EH (cell line): ENCODE results near the gene ZNF263.
"Not testable (repeated sequence)": the region's sequence is repeated elsewhere in the genome, so short reads cannot be mapped to it uniquely, and the experiment has no call there.

Experiments used
- DNase-seq: peaks from one replicate; pipeline ENCODE4 v3.0.0-alpha.2; 2015; ENCODE audit warnings: low read depth

ZNF263 gene

GRCh38 chr16:3268294-3268693 is 15.0 kb upstream of the ZNF263 start:
- DNase-seq: no peak

DNA sequence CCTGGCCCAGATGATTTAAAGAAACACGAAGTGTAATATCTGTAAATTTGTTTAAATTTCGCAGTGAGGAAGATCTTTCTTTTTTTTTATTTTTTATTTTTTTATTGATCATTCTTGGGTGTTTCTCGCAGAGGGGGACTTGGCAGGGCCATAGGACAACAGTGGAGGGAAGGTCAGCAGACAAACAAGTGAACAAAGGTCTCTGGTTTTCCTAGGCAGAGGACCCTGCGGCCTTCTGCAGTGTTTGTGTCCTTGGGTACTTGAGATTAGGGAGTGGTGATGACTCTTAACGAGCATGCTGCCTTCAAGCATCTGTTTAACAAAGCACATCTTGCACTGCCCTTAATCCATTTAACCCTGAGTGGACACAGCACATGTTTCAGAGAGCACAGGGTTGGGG is 12.6 kb upstream of the ZNF263 start:
- not testable (repeated sequence) for DNase-seq

- DNase-seq: not testable (repeated sequence)
These were observed 12.0 kb upstream of the ZNF263 start for GRCh38 chr16:3271281-3271680.

DNA sequence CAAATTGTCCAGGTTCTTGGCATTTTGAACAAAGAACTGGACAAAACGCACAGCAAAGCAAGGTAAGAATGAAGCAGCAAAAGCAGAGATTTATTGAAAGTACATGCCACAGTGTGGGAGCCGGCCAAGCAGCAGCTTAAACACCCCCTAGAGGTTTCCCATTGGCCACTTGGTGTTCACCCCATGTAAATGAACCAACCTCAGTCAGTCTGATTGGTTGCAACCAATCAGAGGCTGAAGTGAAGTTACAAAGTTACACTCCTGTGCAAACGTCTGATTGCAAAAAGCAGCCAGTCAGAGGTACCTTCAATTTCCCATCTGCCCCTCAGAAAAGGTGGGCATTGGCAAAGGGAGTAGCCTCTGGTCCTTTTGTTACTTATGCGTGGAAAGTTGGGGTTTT is 8.8 kb upstream of the ZNF263 start:
- DNase-seq: peak; percentile 38

DNA sequence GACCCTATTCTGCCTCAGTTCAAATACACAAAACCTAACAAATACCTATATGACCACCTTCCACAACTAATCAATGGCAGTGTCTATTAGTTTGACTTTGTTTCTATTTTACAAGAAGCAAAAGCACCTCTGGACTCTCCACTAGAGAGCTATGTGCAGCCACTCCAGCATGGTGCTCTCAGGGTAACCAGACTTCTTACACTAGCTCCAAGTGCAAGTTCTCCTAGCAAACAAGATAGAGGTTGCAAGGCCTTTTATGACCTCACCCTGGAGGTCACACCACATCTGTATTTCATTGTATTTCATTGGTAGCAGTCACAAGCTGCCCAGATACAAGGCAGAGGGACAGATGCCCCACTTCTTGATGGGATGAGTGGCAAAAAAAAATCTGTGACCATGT is 8.3 kb upstream of the ZNF263 start:
- no peak for DNase-seq

DNA sequence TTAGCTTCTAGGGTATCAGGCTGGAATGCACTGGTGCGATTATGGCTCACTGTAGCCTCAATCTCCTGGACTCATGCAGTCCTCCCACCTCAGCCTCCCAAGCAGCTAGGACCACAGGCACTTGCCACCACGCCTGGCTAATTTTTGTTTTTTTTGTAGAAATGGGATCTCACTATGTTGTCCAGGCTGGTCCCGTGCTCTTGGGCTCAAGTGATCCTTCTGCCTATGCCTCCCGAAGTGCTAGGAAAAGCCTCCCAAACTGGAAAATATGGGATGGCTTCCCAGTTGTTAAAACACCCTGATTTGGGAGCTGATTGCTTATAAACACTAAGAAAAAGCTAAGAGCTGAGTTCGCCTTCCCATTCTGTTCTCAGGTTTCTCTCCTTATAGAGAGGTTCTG is 6.6 kb upstream of the ZNF263 start:
- DNase-seq: no peak

DNA sequence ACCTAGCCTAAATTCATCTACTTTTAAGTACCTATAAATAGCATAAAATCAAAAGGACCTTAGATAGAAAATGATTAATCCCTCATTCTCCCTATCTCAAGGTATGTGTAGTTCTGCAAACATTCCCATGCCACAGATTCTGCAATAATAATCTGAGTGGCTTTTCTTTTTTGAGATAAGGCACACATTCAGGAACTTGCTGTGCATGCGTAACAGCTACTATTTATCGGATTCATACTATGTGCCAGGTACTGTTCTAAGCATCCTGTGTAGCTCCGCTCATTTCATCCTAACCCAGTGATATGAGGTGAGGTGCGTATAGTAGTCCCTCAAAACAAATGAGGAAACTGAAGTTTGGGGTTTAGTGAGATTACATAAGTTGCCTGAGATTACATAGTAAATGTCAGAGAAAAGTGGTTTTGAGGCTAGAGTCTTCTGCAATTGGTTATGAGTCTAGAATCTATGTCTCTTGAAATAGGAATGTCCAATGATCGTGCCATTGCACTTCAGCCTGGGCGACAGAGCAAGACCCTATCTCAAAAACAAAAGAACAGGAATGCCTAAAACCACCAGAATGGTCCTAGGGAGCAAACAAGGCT is 2.0 kb upstream of the ZNF263 start:
- DNase-seq: no peak

- no peak for DNase-seq
These were observed 1.1 kb upstream of the ZNF263 start for GRCh38 chr16:3282103-3282729.

- no peak for DNase-seq
These were observed 504 bp downstream of the ZNF263 start for GRCh38 chr16:3283543-3284447.

- no peak for DNase-seq
These were observed 1.8 kb downstream of the ZNF263 start for GRCh38 chr16:3285131-3285530.

DNA sequence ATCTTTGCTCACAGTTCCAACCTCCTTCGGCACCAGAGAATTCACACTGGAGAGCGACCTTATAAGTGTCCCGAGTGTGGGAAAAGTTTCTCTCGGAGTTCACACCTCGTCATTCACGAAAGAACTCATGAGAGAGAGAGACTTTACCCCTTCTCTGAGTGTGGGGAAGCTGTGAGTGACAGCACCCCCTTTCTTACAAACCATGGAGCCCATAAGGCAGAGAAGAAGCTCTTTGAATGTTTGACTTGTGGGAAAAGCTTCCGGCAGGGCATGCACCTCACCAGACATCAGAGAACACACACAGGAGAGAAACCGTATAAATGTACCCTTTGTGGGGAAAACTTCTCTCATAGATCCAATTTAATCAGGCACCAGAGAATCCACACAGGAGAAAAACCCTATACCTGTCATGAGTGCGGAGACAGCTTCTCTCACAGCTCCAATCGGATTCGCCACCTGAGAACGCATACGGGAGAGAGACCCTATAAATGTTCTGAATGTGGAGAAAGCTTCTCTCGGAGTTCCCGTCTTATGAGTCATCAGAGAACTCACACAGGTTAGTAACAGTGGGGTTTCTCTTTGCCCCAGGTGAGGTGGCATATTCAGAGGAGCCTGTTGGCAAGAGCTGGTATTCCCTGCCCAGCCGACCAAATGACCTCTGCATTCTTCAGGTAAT is 6.8 kb downstream of the ZNF263 start:
- DNase-seq: no peak

- peak; percentile 60 for DNase-seq
These were observed 9.3 kb downstream of the ZNF263 start for GRCh38 chr16:3292604-3293003.

DNA sequence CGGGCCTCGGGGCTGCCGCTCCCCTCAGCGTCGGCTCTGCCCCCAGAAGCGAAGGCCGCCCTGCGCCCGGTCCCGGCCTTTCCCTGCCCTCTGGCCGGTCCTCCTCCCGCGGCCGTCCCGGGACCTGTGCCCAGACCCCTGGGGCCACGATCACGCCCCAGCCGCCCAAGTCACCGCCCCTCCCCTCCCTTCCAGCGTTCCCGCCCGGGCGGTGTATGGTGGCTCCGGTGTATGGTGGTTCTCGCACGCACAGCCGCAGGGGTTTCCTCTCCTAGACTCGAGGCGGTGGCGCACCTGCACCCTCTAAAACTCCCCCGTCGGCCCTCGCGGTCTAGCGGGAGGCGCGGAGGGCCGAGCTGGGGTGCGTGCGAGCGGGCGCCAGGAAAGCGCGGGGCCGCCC is 11.9 kb downstream of the ZNF263 start:
- DNase-seq: no peak

DNA sequence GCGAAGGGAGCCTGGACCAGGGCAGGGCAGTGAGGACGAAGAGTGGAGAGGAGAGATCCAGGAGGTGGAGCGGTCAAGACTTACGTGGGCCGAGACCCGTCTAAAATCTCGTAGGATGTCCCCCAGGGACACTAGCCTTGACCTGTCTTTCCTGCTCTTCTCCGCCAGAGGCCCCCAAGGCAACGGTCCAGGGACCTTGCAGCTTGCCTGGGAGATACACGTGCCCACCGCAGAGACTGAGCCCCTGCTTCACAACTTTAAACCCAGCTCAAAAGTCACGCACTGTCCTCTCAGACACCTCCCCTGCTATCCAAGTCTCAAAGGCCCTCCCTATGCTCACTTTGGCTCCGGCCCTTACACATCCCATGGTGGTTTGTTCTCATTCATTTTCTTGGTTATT is 12.5 kb downstream of the ZNF263 start:
- DNase-seq: no peak

DNA sequence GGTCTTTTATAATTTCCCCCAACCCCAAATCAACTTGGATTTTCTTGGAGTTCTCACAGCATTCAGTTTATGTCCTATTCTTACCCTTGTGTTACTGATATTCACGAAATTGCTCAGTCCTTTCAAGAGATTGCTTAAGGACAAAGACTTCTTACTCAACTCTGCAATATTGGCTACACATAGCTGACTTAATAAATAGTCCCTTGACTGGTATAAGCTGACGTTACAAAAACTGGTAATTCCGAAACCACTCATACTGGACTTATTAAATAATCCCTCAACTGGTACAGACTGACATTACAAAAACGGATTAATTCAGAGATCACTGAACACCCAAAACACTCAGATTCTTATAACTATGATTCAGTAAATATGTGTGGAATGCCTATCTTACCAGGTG is 21.1 kb downstream of the ZNF263 start:
- no peak for DNase-seq

DNA sequence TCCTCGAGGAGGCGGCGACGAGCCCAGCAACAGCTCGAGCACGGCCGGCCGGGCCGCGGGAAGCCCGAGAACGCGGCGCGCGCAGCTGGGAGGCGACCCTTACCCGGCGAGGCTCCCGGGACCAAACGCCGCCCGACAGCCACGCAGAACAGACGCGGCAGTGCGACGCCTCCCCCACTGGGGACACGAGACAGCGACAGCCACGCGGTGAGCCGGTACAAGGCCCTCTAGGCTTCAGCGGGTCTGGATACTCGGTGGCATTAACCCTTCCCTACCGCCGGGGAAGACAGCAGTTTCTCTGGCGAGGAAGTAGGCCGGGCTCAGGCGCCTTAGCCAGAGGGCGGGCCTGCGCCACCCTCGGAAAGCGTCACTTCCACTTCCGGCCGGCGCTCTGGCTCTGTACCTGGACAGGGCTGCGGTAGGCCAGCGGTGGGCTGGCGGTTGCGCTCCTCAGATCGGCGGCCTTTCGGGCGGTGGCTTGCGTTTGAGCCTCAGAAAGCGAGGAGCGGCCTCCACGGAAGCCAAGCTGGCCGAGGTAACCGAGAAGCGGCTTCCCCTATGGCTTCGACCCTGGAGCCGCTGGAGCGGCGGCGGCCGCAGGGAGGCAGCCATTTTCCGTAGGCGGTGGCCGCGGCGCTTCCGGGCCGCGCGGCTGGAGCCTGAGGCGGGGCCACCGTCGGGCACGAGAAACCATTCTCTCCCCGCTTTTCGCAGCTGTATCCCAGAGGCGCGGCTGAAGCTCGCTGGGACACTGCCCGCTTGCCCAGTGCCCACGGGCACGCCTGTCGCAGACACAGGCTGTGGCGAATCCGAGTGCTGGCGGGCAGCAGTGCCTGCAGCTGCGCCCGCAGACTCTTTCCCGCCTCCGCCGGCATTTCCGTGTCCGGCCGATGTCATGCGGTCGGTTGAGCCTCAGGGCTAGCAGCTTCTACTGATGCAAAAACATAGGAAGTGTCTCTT is 22.1 kb downstream of the ZNF263 start, which contains the start of the genes TIGD7 and ZNF75A:
Gene TIGD7, minus strand, starts transcription at position 322 of the 960 bp plus-strand sequence. CDS start 4,816 bp downstream, outside the sequence.
Gene ZNF75A, plus strand, starts transcription at position 389 of the 960 bp plus-strand sequence. CDS start 2,932 bp downstream, outside the sequence.
- peak; percentile 90 for DNase-seq

DNA sequence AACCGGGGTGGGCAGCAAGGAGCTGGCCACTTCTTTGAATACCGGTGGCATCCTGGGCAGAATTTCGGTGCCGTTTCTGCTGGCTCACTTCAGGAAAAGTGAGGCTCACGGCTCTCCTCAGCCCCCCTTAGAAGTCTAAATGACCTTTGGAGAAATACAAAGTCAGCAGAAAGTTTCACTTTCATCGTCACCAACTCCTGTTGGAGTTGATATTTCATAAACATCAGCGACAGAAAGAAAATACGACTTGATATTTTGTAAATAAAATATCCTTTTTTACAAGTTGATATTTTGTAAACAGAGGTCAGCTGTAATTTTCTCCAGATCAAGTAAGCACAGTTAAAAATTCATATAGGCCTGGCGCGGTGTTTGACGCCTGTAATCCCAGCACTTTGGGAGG is 22.8 kb downstream of the ZNF263 start:
- DNase-seq: no peak

DNA sequence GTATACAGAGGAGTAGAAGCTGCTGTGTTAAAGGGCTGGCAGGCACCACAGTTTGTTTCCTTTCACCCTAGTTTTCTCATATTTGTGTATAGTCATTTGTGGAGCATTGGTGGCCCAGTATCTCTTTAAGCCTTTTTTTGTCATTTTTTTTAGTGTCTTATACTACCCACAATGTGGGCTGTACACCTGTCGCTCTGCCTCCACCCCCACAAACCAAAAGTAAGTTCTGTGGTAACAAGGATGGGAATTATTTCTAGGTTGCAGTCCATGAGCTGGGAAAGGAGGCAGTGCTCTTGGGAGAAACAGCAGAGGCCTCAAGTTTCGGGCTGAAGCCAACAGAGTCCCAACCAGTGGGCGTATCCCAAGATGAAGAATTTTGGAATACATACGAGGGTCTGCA is 28.2 kb downstream of the ZNF263 start:
- no peak for DNase-seq

GRCh38 chr16:3317315-3317999 is 34.2 kb downstream of the ZNF263 start:
- DNase-seq: peak; percentile 12

DNA sequence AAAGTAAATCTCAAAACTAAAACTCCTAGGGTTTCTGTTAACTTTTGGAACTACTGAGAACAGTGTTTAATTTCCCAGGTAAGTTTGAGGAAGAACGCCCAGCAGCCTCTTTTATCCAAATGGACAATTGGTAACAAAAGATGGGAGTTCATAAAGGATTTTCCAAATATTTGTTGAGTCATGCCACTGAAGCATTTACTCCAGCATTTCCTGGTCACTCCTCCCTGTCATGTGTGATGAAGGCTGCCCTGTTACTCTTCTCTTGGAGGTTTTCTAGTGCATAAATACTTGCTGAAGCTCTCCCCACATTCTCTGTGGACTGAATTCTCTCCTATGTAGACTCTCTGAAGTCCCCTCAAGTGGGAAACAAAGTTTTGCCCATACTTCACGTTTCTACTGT is 38.5 kb downstream of the ZNF263 start:
- DNase-seq: no peak

GRCh38 chr16:3327514-3327913 is 44.2 kb downstream of the ZNF263 start:
- DNase-seq: no peak
